Measurements from ENCODE around the gene ACOXL.

The ACOXL gene

GRCh38 chr2:111123751-111124150 is 391.4 kb downstream of the ACOXL start:
- FAIRE-seq = no peak
- no peak for DNase-seq (ENCODE audit: low spot score)

- no peak for FAIRE-seq
These were observed 394.2 kb downstream of the ACOXL start for GRCh38 chr2:111126581-111126980.

GRCh38 chr2:111127351-111127750 is 395.0 kb downstream of the ACOXL start:
- FAIRE-seq (no peak), DNase-seq (ENCODE audit: low spot score) (no peak)

More at GRCh38 chr2:111126581-111126980, 394.2 kb downstream of the ACOXL start:
- no peak for DNase-seq (ENCODE audit: low spot score)

- DNase-seq (ENCODE audit: low spot score) (no peak), FAIRE-seq (no peak)
These were observed 395.7 kb downstream of the ACOXL start for GRCh38 chr2:111128096-111128495.

- no peak for DNase-seq (ENCODE audit: low spot score)
- no peak for FAIRE-seq
These were observed 401.2 kb downstream of the ACOXL start for GRCh38 chr2:111133603-111134002.

- no peak for DNase-seq (ENCODE audit: low spot score)
- FAIRE-seq = peak; percentile 40
These were observed 401.7 kb downstream of the ACOXL start for GRCh38 chr2:111134055-111134454.

GRCh38 chr2:111135237-111135909 is 403.0 kb downstream of the ACOXL start:
- no peak for DNase-seq (ENCODE audit: low spot score)
- no peak for FAIRE-seq

GRCh38 chr2:111135910-111136297 is 403.5 kb downstream of the ACOXL start:
- FAIRE-seq (no peak), DNase-seq (ENCODE audit: low spot score) (peak; percentile 58)

- DNase-seq (ENCODE audit: low spot score) = no peak
- FAIRE-seq = no peak
These were observed 406.5 kb downstream of the ACOXL start for GRCh38 chr2:111138839-111139238.

- no peak for DNase-seq (ENCODE audit: low spot score)
- no peak for FAIRE-seq
These were observed 407.4 kb downstream of the ACOXL start for GRCh38 chr2:111139637-111140317.

GRCh38 chr2:111140815-111141214 is 408.4 kb downstream of the ACOXL start:
- FAIRE-seq (no peak), DNase-seq (ENCODE audit: low spot score) (no peak)

- DNase-seq (ENCODE audit: low spot score) (no peak), FAIRE-seq (no peak)
These were observed 409.7 kb downstream of the ACOXL start for GRCh38 chr2:111142101-111142500.

GRCh38 chr2:111143107-111143842 is 410.9 kb downstream of the ACOXL start:
- FAIRE-seq (no peak), DNase-seq (ENCODE audit: low spot score) (no peak)

- no peak for DNase-seq (ENCODE audit: low spot score)
- FAIRE-seq = no peak
These were observed 411.4 kb downstream of the ACOXL start for GRCh38 chr2:111143843-111144198.

- DNase-seq (ENCODE audit: low spot score) (no peak), FAIRE-seq (no peak)
These were observed 412.9 kb downstream of the ACOXL start for GRCh38 chr2:111145103-111145760.

- no peak for FAIRE-seq
- DNase-seq (ENCODE audit: low spot score) = no peak
These were observed 413.6 kb downstream of the ACOXL start for GRCh38 chr2:111145951-111146350.

GRCh38 chr2:111148225-111148873 is 416.0 kb downstream of the ACOXL start:
- FAIRE-seq (no peak), DNase-seq (ENCODE audit: low spot score) (no peak)

GRCh38 chr2:111148925-111149324 is 416.6 kb downstream of the ACOXL start:
- DNase-seq (ENCODE audit: low spot score) = no peak

GRCh38 chr2:111149882-111150455 is 417.6 kb downstream of the ACOXL start:
- no peak for FAIRE-seq

More at GRCh38 chr2:111148925-111149324, 416.6 kb downstream of the ACOXL start:
- FAIRE-seq = no peak

GRCh38 chr2:111154758-111155157 is 422.4 kb downstream of the ACOXL start:
- DNase-seq (ENCODE audit: low spot score) (no peak), FAIRE-seq (no peak)

More at GRCh38 chr2:111149882-111150455, 417.6 kb downstream of the ACOXL start:
- DNase-seq (ENCODE audit: low spot score) = no peak

GRCh38 chr2:111155610-111156009 is 423.2 kb downstream of the ACOXL start:
- no peak for FAIRE-seq

More at GRCh38 chr2:111155610-111156009, 423.2 kb downstream of the ACOXL start:
- no peak for DNase-seq (ENCODE audit: low spot score)

Data from RCC 7860 (cell line).